Left lobe of liver (tissue), 2 donors: Measurements from ENCODE around the gene PTCSC3. TPM values are rescaled to one million over a fixed set of nuclear protein-coding genes. Genes with fewer than 3 reads are reported as not detected.
"Not testable (repeated sequence)": the region's sequence is repeated elsewhere in the genome, so short reads cannot be mapped to it uniquely, and the experiment has no call there.

Source experiments
- ATAC-seq: fragments of 200-7000 bp; cut with Tn5 transposase; one replicate; pipeline ENCODE4 v1.9.1; 2020; ENCODE audit warnings: mild to moderate bottlenecking, moderate library complexity
- DNase-seq: peaks from one replicate; pipeline ENCODE4 v3.0.0-alpha.2; 2020; ENCODE audit warnings: low spot score
- total RNA-seq: library from RNA; stranded (reverse); gene quantifications from one replicate; pipeline ENCODE4 v1.2.1, GENCODE V29; 2021
- donor health status: DM: no; HTN: no; CAD: no; lungs with moderate emphysema.
- donor health status: DM: no; HTN: yes; CAD: no.

The PTCSC3 gene
- total RNA-seq, 1 donor from 2014 or later, result not detected

DNA sequence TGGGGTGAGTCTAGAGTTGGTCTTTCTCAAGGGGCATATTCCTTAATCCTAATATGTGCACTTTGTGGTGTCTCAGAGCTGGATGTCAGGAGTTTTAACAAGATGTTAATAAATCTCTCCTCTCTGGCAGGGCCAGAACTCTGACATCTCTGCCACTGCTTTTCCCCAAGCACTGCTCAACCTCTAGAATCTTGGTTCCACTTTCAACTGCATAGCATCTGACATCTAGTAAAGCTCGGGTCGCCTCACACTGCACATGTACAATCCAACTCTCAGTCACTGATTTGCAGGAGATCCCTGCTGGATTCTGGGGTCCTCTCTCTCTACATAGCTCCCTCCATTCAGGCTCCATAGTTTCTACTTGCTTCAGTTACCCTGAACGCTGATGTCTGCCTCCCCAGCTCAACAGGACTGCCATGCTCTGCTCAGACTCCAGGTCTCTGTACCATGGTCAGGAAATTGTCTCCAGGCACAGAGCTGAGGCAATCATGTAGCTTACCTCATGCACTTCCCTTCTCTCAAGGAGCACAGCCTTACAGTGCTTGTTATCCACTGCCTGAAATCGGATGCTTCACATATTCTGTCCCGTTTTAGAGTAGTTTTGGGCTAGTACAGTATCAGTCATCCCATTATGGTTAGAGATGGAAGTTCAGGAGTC, 1.6 kb downstream of the PTCSC3 start:
- DNase-seq (no peak), ATAC-seq (no peak)

- DNase-seq (no peak), ATAC-seq (no peak)
Measured at GRCh38 chr14:36173161-36173560, 3.4 kb downstream of the PTCSC3 start.

GRCh38 chr14:36171607-36172006, 4.9 kb downstream of the PTCSC3 start:
- DNase-seq (no peak), ATAC-seq (no peak)

- ATAC-seq, result no peak
- no peak for DNase-seq
Measured at GRCh38 chr14:36167431-36167830, 9.1 kb downstream of the PTCSC3 start.

- DNase-seq (no peak), ATAC-seq (no peak)
Measured at GRCh38 chr14:36163451-36163850, 13.1 kb downstream of the PTCSC3 start.

DNA sequence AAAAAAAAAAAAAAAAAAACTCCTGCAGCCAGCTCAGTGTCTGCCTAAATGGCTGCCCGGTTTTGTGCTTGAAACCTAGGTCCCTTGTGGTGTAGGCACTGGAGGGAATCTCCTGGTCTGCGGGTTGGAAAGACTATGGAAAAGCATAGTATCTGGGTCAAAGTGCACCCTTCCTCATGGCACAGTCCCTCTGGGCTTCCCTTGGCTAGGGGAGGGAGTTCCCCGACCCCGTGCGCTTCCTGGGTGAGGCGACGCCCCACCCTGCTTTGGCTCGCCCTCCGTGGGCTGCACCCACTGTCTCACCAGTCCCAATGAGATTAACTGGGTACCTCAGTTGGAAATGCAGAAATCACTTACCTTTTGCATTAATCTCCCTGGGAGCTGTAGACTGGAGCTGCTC, 14.3 kb downstream of the PTCSC3 start:
- ATAC-seq (no peak), DNase-seq (no peak)

- ATAC-seq, result no peak
- no peak for DNase-seq
Measured at GRCh38 chr14:36161776-36162175, 14.7 kb downstream of the PTCSC3 start.

DNA sequence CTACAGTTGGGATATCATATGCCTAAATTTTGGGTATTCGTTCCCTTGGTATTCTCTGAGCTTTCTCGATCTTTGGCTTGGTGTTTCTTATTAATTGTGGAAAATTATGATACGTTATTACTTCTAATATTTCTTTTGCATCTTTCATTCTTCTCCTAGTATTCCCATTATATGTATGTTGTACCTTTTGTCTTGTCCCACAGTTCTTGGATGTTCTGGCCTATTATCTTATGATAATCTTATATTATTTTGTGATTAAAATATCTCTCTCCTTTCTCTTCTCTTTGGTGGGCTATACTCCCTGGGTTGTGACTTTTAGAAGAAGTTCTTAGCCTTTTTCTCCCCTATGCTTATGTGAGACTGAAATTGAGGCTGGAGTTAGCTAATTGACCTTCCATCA, 25.2 kb downstream of the PTCSC3 start:
- DNase-seq (no peak), ATAC-seq (no peak)

DNA sequence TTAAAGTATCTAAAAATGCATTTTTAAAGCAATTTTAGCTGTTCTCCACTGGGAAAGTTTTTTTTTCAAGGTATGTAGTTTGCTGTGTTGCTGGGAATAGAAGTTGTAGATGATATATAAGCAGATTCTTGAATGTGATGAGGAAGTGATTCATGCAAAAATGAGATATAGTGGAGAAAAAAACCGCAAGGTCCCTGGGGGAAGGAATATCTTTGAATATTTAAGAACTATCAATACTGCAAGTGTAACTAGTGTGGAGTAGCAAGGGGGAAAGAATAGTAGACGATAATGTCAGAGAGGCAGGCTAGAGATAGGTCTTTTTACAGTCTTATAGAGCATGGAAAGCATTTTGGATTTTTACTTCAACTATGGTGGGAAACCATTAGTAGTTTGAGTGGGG, 42.5 kb downstream of the PTCSC3 start:
- DNase-seq, result no peak
- ATAC-seq, result no peak

DNA sequence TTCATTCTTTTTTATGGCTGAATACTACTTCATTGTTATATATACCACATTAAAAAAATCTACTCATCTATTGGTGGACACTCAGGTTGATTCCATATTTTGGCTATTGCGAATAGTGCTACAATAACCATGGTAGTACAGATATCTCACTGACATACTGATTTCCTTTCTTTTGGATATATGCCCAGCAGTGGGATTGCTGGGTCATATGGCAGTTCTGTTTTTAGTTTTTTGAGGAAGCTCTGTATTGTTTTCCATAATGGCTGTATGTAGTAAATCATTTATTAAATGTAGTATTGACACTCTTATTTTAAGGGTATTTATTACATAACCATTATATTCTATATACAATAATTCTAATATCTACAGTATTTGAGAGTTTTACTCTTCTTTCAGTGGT, 43.7 kb downstream of the PTCSC3 start:
- DNase-seq, result no peak
- ATAC-seq, result no peak

- no peak for ATAC-seq
- no peak for DNase-seq
Measured at GRCh38 chr14:36130186-36130585, 46.3 kb downstream of the PTCSC3 start.

GRCh38 chr14:36129181-36129580, 47.3 kb downstream of the PTCSC3 start:
- ATAC-seq (no peak), DNase-seq (no peak)

DNA sequence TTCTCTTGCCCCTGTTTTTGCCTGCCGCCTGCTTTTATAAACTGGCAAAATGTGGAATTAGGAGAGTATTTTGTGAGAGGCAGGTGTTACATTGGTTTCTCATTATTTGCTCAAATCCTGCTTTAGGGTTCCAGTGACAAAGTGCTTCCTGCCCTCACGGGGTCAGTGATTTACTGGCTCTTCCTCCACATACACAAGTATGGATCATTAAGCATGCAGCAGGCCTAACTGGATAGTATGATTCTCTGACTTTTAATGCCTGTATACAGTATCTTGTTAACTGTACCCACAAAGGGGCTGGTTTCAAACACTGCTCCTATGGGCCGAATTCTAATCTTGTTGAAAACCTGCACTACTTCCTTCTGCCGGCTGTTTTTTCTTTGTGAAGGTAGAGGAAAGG, 63.2 kb downstream of the PTCSC3 start:
- DNase-seq, result no peak

GRCh38 chr14:36111822-36112583, 64.5 kb downstream of the PTCSC3 start:
- DNase-seq (no peak), ATAC-seq (no peak)

More for the DNA sequence above, 63.2 kb downstream of the PTCSC3 start:
- no peak for ATAC-seq

- DNase-seq, result no peak
- no peak for ATAC-seq
Measured at GRCh38 chr14:36105401-36105800, 71.1 kb downstream of the PTCSC3 start.

DNA sequence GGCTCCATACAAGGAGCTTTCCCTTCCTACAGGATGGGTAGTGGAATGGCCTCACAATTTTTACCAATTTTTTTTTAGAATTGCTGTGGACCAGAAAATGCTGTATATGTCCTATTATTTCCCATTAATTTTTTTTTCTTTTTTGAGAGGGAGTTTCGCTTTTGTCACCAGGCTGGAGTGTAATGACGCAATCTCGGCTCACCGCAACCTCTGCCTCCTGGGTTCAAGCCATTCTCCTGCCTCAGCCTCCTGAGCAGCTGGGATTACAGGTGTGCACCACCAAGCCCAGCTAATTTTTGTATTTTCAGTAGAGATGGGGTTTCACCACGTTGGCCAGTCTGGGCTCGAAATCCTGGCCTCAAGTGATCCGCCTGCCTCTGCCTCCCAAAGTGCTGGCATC, 72.3 kb downstream of the PTCSC3 start:
- not testable (repeated sequence) for ATAC-seq, DNase-seq

DNA sequence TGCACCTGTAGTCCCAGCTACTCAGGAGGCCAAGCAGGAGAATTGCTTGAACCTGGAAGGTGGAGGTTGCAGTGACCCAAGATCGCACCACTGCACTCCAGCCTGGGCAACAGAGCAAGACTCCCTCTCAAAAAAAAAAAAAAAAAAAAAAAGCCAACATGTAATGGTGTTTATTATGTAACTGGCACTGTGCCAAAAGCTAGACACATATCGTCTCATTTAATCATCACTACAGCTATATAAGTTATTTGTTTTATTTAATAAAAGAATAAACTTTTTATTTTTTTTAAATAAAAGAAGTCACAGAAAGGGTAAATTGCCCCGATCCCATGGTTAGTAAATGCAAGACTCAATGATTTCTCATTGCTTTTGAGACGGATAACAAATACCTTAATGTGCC, 76.9 kb downstream of the PTCSC3 start:
- ATAC-seq, result no peak
- no peak for DNase-seq

DNA sequence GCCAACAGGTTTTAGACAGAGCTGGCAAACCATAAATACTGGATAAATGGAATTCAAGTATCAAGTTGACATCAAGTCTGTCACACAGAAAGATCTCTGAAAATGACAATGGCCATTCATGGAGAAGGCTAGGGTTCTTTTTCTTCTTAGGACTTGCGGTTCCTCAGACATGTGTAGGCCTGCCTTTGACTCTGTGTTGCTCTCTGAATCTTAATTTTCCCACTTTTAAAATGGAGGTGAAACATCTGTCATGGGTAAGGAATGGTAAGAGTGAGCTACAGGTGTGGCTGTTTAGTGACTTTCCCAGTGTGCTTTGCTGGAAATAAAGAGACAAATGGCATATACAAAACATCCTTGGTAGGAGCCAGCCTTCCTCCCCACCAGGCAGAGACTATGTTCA, 79.2 kb downstream of the PTCSC3 start:
- ATAC-seq, result no peak
- DNase-seq, result no peak

DNA sequence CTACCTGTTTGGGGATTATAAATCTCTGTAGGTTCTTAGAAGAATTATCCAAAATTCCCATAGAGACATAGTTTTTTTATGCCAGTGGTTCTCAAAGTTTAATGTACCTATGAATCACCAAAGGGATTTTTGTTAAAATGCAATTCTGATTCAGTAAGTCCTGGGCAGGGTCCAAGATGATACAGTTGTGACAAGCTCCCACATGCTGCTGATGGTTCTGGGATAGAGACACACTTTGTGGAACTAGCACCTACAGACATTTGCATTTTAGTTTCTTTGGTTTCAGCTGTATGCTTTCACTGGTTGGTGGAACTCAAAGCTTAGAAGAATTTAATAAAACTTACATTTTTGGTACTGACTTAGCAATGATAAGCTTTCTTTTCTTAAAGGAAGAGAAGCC, 80.4 kb downstream of the PTCSC3 start:
- no peak for ATAC-seq

DNA sequence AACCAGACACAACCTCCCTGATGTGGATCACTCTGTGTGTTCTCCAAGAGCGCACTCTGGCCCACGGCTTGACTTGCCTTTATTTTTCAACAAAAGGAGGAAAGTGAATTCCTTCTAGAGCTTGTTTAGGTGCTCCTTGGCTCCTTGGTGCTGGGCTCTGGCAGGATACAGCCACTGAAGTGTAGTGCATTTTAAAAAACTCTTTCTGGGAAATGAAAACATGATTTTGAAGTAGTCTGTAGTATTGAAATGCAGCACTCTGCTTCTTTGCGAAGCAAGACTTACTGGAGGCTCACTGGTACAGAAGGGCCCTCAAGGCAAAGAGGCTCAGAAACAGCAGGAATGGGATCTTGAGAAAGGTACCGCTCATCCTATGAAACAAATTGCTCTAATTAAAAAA, 81.6 kb downstream of the PTCSC3 start:
- no peak for ATAC-seq

More for the DNA sequence above, 80.4 kb downstream of the PTCSC3 start:
- no peak for DNase-seq

GRCh38 chr14:36091096-36091495, 85.4 kb downstream of the PTCSC3 start:
- no peak for DNase-seq
- peak; percentile 53 for ATAC-seq

More for the DNA sequence above, 81.6 kb downstream of the PTCSC3 start:
- no peak for DNase-seq

DNA sequence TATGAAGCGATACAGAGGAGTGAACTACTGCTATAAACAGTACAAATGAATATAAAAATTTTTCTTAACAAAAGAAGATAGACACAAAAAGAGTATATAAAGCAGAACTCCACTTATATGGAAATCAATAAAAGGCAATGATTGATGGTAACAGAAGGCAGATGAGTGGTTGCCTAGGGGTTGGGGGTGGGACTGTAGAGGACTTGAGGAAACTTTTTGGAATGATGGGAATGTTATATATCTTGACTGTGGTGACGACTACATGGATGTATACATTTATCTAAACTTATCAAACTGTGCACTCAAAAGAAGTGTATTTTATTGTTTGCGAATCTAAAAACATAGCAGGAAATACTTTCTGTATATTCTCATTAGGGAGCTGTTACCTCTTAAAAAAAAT, 89.1 kb downstream of the PTCSC3 start:
- ATAC-seq (no peak), DNase-seq (no peak)
